IPS-18a (cell line): Measurements from ENCODE around the gene PRRX1.

ENCODE experiments used
- H3K27ac ChIP-seq: one replicate; pipeline ENCODE4 v1.5.1; 2013; ENCODE audit warnings: low read length
- H3K27me3 ChIP-seq: one replicate; pipeline ENCODE4 v1.6.1; 2013; ENCODE audit warnings: mild to moderate bottlenecking, low read length; ENCODE audit not compliant: control insufficient read depth, insufficient read depth
- H3K36me3 ChIP-seq: one replicate; pipeline ENCODE4 v1.6.1; 2013; ENCODE audit warnings: low read depth, low read length; ENCODE audit not compliant: control insufficient read depth
- H3K4me1 ChIP-seq: one replicate; pipeline ENCODE4 v1.6.1; 2013; ENCODE audit warnings: low read depth, low read length; ENCODE audit not compliant: control insufficient read depth
- H3K4me3 ChIP-seq: one replicate; pipeline ENCODE4 v1.5.1; 2013; ENCODE audit warnings: low read length
- H3K9ac ChIP-seq: one replicate; pipeline ENCODE4 v1.6.1; 2013; ENCODE audit warnings: mild to moderate bottlenecking, low read length, moderate library complexity
- H3K9me3 ChIP-seq: one replicate; pipeline ENCODE4 v1.6.1; 2013; ENCODE audit warnings: low read depth, low read length; ENCODE audit not compliant: control insufficient read depth

PRRX1 gene

GRCh38 chr1:170749959-170750358 is 86.0 kb downstream of the PRRX1 start:
- Histone ChIP-seq H3K27ac (no peak overlapping the region), H3K27me3 (no peaks in the 10 kb centered on the region), H3K9me3 (no peaks in the 10 kb centered on the region), H3K4me3 (no peak overlapping the region), H3K36me3 (no peaks in the 10 kb centered on the region), H3K4me1 (no peaks in the 10 kb centered on the region), H3K9ac (no peak overlapping the region)

GRCh38 chr1:170755795-170756194 is 91.9 kb downstream of the PRRX1 start:
- Histone ChIP-seq H3K4me3 (no peak overlapping the region), H3K27ac (no peak overlapping the region), H3K9me3 (no peaks in the 10 kb centered on the region), H3K9ac (no peak overlapping the region), H3K4me1 (no peaks in the 10 kb centered on the region), H3K36me3 (no peaks in the 10 kb centered on the region), H3K27me3 (no peaks in the 10 kb centered on the region)

- Histone ChIP-seq H3K4me3 (no peak overlapping the region), H3K36me3 (no peaks in the 10 kb centered on the region), H3K9ac (no peak overlapping the region), H3K27me3 (no peaks in the 10 kb centered on the region), H3K4me1 (no peaks in the 10 kb centered on the region), H3K27ac (no peak overlapping the region), H3K9me3 (no peaks in the 10 kb centered on the region)
Measured at GRCh38 chr1:170758992-170759391, 95.1 kb downstream of the PRRX1 start.

GRCh38 chr1:170765279-170765678 is 101.3 kb downstream of the PRRX1 start:
- Histone ChIP-seq H3K27ac (no peak overlapping the region), H3K36me3 (no peaks in the 10 kb centered on the region), H3K9ac (no peak overlapping the region), H3K27me3 (no peaks in the 10 kb centered on the region), H3K4me3 (no peak overlapping the region), H3K4me1 (no peaks in the 10 kb centered on the region), H3K9me3 (no peaks in the 10 kb centered on the region)

- H3K27ac ChIP-seq: no peak overlapping the region
- H3K4me1 ChIP-seq: no peaks in the 10 kb centered on the region
Measured at GRCh38 chr1:170765712-170766330, 101.9 kb downstream of the PRRX1 start.

GRCh38 chr1:170768929-170769328 is 105.0 kb downstream of the PRRX1 start:
- Histone ChIP-seq H3K4me3 (no peak overlapping the region), H3K27ac (no peak overlapping the region), H3K27me3 (no peaks in the 10 kb centered on the region), H3K4me1 (no peaks in the 10 kb centered on the region), H3K36me3 (no peaks in the 10 kb centered on the region), H3K9ac (no peak overlapping the region), H3K9me3 (no peaks in the 10 kb centered on the region)

More at GRCh38 chr1:170765712-170766330, 101.9 kb downstream of the PRRX1 start:
- Histone ChIP-seq H3K27me3 (no peaks in the 10 kb centered on the region), H3K9me3 (no peaks in the 10 kb centered on the region), H3K9ac (no peak overlapping the region), H3K4me3 (no peak overlapping the region), H3K36me3 (no peaks in the 10 kb centered on the region)

GRCh38 chr1:170769691-170770090 is 105.8 kb downstream of the PRRX1 start:
- H3K9ac ChIP-seq: no peak overlapping the region

GRCh38 chr1:170770254-170770653 is 106.3 kb downstream of the PRRX1 start:
- H3K4me1 ChIP-seq: no peaks in the 10 kb centered on the region
- no peaks in the 10 kb centered on the region for H3K9me3 ChIP-seq
- H3K27me3 ChIP-seq: no peaks in the 10 kb centered on the region
- no peak overlapping the region for H3K27ac ChIP-seq
- H3K36me3 ChIP-seq: no peaks in the 10 kb centered on the region
- H3K9ac ChIP-seq: no peak overlapping the region
- no peak overlapping the region for H3K4me3 ChIP-seq

More at GRCh38 chr1:170769691-170770090, 105.8 kb downstream of the PRRX1 start:
- Histone ChIP-seq H3K36me3 (no peaks in the 10 kb centered on the region), H3K9me3 (no peaks in the 10 kb centered on the region), H3K4me1 (no peaks in the 10 kb centered on the region), H3K4me3 (no peak overlapping the region), H3K27ac (no peak overlapping the region), H3K27me3 (no peaks in the 10 kb centered on the region)

- no peak overlapping the region for H3K4me3 ChIP-seq
- no peaks in the 10 kb centered on the region for H3K27me3 ChIP-seq
- H3K27ac ChIP-seq: no peak overlapping the region
- H3K4me1 ChIP-seq: no peaks in the 10 kb centered on the region
- no peak overlapping the region for H3K9ac ChIP-seq
- no peaks in the 10 kb centered on the region for H3K9me3 ChIP-seq
- H3K36me3 ChIP-seq: no peaks in the 10 kb centered on the region
Measured at GRCh38 chr1:170776252-170776651, 112.3 kb downstream of the PRRX1 start.

GRCh38 chr1:170776777-170777176 is 112.8 kb downstream of the PRRX1 start:
- Histone ChIP-seq H3K27me3 (no peaks in the 10 kb centered on the region), H3K4me1 (no peaks in the 10 kb centered on the region), H3K4me3 (no peak overlapping the region), H3K36me3 (no peaks in the 10 kb centered on the region), H3K9ac (no peak overlapping the region), H3K27ac (no peak overlapping the region), H3K9me3 (no peaks in the 10 kb centered on the region)
